Tongue (tissue), 2 donors: ENCODE data around the gene GSK3A. TPM values are rescaled to one million over a fixed set of nuclear protein-coding genes. Genes with fewer than 3 reads are reported as not detected.

Source experiments
- DNase-seq: peaks from one replicate; pipeline ENCODE4 v3.0.0-alpha.2; 2015
- total RNA-seq: library from RNA; depleted of rRNA; stranded (reverse); fragments of >200 nt; gene quantifications from one replicate; pipeline ENCODE4 v1.2.3, GENCODE V29; 2014

The GSK3A gene
- total RNA-seq, 1 donor from 2014 or later, result 23.6 TPM

DNA sequence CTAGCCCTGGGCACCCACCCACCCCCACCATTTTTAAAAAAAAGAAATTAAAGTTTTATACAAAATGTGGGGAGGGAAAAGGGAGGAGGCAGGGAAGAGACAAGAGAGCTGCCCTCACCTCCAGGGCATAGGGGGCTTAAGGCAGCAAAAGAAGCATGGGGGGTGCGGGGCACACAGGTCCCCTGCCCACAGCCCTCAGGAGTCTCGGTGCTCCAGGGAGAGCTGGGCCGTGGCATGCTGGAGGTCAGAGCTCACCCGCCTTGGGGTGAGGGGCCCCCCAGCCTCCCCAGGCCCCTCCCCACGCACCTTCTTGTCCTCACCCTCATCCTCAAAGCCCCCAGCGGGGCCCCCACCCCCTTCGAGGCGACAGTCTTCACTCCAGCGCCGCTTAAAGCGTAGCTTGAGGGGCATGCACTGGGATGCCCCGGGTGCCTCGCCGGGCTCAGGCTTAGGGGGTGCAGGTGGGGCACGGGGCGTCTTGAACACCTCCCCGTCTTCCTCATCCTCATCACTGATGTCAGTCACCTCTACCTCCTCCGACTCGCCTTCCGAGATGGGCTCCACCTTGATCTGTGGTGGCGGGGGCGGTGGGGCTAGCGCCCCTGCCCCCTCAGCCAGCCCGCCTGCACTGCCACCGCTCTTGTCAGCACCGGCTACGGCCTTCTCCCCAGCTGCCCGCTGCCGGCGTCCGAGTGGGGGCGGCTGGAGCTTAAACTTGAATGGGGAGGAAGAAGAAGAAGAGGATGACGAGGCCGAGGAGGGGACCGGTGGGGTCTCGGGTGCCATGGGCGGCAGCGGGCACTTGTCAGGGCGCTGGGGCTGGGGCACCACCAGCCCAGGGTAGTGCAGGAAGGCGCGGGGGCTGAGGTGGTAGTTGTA, 6.1 kb upstream of the GSK3A start:
- DNase-seq, result no peak

DNA sequence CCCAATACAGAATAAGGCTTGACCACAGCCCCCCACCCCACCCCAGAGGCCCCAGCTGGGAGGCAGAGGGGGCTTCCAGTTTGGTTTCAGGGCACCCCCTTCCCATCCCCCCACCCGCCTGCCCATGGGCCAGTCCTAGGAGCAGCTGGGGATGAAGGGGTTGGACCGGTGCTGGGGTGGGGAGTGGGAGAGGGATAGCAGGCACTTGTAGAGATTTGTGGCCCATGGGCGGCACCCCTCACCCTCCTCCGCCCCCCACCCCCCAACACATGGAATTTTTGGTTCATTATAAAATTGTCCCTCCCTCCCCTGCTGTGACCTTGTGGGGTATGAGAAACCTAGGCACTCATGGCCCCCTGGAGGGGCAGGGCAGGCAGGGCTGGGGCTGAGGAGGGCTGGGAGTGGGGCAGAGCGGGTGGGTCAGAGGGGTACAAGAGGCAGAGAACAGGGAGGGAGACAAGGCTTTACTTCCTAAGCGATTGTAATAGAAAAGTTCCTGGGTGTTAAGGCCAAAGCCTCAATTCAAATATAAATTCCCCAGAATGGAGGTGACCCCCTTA, 5.3 kb upstream of the GSK3A start:
- DNase-seq, result no peak

DNA sequence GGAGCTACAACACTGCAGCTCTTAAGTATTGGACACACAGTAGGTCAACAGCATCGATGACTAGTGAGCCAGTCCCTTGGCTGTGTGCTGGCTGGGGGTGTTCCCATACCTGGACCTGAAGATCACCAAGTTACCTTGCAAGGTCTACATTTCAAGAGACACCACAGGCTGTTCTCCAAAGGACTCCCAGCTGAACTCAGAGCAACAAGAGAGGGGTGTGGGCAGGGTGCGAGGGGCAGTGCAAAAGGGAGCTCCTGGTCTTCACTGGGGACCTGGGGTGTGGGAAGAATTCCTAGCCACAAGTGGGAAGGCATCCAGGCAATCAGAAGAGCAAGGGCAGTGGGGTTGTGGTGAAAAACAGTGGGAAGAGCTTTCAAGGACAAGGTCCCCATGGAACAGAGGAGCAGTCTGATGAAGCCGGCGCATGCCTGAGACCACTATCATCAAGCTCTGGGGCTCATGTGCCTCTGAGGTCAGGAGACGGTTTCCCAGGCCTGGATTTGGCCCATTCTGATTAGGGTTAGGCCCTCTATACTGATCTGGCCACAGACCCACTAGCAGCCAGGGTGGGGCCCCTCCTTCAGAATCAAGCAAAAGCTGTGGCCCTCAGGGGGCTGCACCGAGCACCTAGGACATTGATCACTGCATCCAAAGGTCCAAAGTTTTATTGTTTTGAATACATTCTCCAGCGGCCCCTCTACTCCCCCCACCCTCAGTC, 4.7 kb upstream of the GSK3A start:
- no peak for DNase-seq

DNA sequence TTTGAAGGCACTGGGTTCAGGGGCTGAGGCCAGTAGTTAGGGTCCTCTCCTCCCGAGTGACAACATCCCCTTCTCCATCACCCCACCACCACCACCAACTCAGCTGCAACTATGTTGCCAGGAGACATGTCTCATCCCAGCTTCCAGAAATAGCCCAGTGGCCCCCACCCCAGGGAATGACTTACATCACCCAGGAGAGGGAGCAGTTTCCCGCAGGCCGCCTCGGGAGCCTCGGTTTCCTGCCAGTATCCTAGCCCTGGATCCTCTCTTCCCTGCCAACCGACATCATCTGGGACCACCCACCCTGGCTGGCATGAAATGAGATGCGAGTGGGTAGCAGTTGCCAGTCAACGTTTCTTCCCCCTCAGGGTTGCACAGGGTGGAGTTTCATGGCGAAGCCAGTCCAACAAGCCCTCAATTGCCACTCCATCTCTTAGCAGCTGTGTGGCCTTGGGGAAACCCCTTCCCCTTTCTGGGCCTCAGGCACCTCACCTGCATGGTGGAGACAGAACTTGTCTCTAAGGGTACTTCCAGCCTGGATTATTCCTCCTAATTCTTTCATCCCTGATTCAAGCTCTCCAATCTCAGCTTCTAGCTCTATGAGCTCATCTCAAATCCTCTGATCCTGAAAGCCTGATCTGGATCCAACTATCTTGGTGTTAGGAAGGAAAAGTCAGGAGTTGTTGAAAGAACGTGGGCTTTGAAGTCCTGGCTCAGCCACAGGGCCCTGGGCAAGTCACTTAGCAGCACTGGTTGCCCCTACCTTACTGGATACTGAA, 3.9 kb upstream of the GSK3A start:
- peak; percentile 83 for DNase-seq

DNA sequence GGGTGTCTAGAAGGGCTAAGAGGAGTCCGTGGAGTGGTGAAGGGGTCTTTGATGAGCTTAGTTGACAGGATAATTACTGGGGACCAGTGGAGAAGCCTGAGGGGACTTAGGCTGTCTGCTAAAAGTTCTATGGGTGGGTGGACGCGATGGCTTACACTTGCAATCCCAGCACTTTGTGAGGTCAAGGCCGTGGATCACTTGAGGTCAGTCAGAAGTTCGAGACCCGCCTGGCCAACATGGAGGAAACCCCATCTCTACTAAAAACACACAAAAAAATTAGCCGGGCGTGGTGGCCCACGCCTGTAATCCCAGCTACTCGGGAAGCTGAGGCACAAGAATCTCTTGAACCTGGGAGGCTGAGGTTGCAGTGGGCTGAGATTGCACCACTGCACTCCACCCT, 2.8 kb upstream of the GSK3A start:
- DNase-seq, result no peak

DNA sequence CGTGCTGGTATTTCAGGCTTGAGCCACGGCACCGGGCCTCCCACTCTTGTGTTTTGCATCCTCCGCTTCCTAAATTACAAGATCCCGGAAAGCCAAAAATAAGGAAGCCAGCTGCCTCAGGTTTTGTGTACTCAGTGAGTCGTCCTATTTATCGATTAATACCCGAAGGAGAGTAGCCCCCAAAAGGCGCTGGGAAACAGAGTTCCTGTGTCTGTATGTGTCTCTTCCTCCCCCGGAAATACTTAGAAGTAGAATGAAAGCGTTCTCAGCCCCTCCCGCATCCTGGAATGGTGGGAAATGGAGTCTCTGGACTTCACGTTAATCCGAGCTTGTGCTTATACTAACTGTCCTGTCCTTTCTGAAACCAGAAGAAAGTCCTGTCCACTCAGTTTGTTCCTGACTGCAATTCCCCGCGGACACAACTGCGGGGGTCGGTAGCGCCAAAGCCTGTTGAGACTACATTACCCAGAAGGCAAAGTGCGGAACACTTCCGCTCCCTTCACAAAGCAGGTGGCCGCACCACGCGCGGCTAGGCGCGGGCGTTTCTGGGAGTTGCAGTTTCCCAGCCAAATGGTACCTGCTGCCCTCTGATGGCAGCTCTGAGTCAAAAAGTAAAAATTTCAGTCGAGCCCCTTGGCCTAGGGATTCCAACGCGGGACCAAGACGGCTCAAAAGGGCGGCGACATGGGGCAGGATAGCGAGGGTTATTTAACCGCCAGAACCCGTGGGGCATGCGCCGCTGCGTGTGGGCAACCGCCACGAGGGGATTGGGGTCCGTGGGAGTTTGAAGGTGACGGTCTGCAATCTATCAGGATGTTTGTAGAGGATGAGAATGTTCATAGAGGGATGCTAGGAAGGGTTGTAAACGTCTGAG, 2.2 kb upstream of the GSK3A start:
- DNase-seq, result peak; percentile 97

DNA sequence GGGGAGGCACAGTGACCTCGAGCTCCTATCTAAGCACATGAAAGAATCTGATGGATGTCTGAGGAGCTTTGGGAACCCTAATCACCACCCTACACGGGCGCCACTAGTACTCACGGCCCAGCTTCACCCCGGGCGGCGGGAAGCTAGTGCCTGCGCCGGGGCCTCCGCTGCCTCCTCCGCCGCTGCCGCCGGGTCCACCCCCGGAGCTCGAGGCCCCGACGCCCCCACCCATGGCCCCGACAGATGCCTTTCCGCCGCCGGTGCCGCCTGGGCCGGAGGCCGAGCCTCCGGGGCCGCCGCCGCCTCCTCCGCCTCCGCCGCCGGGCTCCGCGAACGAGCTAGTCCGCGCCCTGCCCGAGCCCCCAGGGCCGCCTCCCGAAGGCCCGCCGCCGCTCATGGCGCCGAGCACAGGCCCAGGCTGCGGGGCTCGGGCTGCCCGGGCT, 312 bp downstream of the GSK3A start:
- DNase-seq, result peak; percentile 19

DNA sequence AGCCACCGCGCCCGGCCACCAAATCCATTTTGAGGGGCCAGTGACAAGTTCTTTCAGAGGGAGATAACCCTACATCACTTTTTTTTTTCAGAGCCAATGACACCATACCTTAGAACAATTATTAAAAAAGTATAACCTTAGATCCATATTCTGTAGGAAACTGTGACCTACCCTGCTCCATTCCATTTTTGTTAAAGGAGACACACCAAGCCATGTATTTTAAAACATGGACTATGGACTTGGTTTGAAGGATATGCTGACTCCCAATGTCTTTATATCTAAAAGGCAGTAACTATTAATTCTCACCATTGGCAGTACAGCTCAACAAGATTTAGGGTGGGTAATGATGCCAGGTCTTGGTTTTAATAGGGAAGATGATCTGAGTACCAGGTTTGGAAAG, 1.1 kb downstream of the GSK3A start:
- no peak for DNase-seq

DNA sequence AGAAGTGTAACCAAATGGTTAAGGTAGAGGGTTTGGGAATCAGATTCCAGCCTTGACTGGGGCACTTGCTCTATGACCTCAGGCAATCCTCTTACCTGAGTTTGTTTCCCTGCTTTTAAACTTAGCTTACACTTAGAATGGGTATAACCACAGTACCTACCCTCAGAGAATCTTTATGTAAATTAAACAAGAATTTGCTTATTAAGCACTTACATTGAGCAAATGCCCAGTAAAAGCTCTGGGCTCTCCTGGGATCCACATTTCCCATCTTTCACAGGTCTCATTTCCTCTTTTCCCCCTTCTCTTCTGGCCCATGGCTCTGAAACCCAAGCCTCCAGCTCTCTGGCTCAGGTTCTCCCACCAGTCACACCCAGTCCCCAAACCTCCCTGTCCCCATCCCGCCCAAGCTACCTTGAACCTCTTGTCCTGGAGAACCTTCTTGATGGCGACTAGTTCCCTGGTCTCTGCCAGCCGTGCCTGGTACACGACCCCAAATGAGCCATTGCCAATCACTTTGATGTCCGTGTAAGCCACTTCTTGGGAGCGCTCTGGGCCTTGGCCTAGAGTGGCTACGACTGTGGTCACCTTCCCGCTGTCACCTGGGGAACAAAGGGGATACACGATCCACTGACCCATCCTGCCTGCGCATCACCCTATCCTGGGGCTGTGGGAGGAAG, 2.7 kb downstream of the GSK3A start:
- no peak for DNase-seq

DNA sequence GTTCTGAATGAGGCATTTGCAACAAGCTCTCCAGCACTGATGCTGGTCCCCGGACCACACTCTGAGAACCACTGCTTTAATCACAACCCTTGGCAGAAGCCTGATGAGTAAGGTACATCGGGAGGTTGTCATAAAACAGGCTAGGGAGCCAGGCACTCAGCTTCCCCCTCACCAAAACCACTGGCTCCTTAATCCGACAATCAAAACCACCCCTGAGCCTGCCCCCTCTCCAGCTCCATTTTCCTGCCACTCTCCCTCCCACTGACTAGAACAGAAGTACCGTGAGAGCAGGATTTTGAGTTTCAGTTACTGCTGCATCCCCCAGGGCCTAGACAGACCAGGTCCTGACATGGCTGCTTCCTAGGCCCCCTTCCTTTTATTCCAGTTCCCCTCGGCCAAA, 7.2 kb downstream of the GSK3A start:
- no peak for DNase-seq

DNA sequence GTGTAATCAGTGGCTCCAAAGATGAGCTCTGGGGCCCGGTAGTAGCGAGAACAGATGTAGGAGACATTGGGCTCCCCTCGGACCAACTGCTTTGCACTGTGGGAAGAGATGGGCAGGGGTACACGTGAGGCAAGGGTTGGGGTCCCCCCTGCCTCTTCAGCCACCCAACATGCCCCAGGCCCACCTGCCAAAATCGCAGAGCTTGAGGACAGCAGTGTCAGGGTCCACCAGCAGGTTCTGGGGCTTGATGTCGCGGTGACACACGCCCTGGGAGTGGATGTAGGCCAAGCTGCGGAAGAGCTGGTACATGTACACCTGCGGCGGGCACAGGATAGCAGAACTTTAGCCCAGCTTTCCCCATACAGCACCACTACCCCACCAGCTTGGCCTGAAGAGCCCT, 8.0 kb downstream of the GSK3A start:
- DNase-seq, result no peak

DNA sequence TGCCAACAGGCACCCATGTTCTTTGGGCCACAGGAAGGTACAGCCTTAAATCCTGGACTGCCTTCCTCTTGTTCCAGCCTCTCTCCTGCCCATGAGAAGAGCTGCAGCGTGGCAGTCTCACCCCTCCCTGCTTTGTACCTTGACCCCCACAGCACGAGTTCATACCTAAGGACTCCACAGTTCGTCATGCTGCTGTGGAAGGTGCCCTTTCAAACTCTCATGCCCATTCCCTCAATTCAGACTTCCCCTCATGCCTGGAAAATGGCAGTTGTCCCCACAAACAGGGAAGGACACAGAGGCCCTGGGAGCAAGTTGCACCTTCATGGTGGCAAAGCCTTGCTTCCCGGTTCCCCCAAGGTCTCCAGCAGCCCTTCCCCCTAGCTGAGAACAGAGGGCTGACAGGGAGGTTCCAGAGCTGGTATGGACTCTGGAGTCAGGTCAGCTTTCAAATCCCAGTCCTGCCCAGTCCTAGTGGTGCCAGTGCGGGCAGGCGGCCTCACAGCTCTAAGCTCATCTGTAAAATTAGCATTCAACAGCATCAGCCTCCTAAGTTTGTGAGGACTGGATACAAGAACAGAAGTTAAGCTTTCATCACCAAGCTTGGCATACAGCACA, 8.6 kb downstream of the GSK3A start:
- no peak for DNase-seq

DNA sequence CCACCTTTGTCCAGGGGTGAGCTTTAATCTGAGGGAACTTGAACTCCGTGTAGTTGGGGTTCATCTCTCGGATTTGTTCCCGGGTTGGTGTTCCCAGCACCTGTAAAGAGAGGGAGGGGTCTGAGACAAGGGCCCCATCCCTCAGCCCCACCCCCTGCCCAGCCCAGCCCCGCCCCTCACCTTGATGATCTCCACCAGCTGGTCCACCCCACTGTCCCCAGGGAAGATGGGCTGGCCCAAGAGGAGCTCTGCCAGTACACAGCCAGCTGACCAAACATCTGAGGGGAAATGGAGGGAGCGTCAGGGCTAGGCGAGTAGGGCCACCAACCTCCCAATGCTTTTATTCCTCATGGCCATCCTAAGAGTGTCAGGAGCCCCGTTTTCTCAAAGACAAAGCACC, 9.3 kb downstream of the GSK3A start:
- no peak for DNase-seq

DNA sequence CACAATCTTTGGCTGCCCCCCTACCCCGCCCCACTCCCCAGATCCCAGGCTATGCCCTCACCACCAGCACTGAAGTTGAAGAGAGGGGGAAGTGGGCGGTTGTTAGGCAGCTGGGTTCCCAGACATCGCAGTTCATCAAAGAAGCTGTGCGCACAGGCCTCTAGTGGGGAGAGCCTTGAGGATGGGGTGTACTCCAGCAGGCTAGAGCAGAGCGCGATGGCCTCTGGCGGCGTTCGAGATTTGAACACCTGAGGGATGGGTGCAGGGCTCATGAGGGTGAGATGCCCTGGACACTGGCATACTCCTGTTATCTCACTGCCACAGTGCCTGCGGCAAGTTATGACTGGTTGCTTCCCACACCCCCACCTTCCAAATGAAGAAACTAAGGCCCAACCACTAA, 10.0 kb downstream of the GSK3A start:
- no peak for DNase-seq

DNA sequence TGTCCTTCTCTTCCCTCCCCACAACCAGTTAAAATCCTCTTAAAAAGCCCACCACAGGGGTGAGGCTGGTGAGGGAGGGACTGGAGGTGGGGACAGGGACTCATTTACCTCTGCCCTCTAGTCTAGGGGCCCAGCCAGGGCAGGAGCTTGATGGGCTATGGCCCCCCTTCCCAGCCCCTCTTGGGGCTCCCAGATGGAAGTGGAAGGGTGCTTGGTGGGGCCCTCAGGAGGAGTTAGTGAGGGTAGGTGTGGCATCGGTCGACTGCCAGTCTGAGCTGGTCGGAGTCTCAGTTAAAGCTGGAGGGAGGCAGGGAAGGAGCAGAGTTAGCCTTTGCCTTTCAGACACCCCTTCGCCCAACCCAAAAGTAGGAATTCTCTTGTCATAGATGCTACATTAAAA, 11.8 kb downstream of the GSK3A start:
- no peak for DNase-seq

DNA sequence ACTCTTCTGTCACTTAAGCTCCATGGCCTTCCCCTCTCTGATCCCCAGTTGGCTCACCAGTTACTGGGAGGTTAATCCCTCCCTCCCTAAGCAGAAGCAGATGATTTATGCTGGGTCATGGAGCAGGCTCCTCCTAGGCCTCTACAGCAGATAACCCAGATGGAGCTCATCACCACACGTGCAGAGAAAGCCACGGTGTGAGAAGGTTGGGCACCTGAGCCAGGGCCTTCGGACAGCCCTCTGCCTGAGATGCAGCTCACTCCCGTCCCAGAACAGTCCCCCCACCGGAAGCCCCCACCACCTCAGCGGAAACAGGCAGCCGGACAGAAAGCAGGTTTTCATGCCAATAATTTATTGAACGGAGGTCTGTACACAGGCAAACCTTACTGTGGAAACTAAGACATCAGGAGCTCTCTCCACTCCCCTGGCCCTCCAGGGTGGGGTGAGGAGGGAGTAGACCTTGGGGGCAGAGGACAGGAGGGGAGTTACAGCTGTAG, 12.5 kb downstream of the GSK3A start:
- no peak for DNase-seq

DNA sequence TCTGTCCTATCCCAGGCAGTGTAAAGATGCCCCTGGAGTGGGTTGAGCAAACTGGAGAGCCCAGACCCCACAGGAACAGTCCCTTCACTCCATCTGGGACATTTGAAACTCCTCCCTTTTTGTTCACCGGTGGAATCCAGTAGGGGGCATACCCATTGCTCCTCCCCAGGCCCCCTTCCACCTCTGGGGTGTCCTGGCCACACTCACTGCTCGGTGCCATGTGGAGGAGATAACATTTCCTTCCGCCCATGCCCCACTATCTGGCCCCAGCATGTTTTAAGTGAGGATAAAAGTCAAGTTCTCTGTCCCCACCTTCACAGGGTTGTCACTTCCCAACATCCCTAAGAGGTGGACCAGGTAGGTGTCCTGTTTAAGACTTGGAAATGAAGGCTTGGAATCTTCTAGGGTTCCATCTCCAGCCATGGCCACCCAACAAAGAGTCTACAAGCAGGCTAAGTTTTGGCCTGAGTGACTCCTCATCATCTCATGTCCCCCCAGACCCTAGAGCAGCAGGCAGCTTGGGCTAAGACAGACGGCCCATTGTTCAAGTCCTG, 13.0 kb downstream of the GSK3A start:
- no peak for DNase-seq

DNA sequence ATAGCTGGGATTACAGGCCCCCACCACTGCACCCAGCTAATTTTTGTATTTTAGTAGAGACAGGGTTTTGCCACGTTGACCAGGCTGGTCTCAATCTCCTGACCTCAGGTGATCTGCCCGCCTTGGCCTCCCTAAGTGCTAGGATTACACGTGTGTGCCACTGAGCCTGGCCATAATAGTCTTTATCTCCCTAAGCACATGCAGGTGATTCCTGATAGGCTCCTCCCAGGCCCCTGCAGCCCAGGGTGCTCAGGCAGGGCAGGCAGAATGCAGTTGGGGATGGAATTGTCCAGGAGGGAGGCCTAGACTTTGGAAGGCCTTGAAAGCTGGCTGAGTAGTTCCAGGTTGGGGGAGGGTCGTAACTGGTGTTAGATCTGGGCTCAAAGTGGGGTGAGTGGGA, 13.8 kb downstream of the GSK3A start:
- DNase-seq, result no peak

DNA sequence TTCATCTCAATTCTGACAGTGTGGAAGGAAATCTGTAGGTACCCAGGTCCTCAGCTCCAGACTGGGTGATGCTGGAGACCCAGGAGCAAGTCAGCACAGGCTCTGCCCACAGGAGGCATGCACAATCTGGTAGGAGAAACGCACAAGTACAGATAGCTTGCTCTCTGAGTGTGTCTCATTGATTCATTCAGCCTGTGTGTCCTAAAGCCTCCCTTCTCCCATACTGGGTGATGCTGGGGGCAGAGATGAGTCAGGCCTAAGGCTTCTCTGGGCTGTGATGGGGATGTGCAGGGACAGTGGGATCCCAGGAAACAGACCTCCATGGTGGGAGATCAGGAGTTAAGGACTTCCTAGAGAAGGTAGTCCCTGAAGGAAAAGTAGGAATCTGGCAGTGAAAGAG, 15.5 kb downstream of the GSK3A start:
- no peak for DNase-seq

DNA sequence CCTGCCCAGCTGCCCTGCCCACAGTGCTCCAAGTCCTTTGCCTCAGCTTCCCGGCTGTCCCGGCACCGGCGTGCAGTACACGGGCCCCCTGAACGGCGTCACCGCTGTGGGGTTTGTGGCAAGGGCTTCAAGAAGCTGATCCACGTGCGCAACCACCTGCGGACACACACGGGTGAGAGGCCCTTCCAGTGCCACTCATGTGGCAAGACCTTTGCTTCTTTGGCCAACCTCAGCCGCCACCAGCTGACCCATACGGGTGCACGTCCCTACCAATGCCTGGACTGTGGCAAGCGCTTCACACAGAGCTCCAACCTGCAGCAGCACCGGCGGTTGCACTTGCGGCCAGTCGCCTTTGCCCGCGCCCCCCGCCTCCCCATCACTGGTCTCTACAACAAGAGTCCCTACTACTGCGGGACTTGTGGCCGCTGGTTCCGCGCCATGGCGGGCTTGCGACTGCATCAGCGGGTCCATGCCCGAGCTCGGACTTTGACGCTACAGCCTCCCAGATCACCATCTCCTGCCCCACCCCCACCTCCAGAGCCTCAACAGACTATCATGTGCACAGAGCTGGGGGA, 16.6 kb downstream of the GSK3A start:
- no peak for DNase-seq
